Measurements from ENCODE around the gene MACIR.

The MACIR gene

GRCh38 chr5:103291606-103292005 is 33.0 kb downstream of the MACIR start:
- DNase-seq (ENCODE audit: low spot score) = no peak

- DNase-seq (ENCODE audit: low spot score) = no peak
Measured at GRCh38 chr5:103293099-103293498, 34.5 kb downstream of the MACIR start.

GRCh38 chr5:103293719-103294118 is 35.2 kb downstream of the MACIR start:
- no peak for DNase-seq (ENCODE audit: low spot score)

GRCh38 chr5:103294906-103295305 is 36.3 kb downstream of the MACIR start:
- DNase-seq (ENCODE audit: low spot score) = no peak

- no peak for DNase-seq (ENCODE audit: low spot score)
Measured at GRCh38 chr5:103295424-103295823, 36.9 kb downstream of the MACIR start.

- DNase-seq (ENCODE audit: low spot score) = no peak
Measured at GRCh38 chr5:103295871-103296270, 37.3 kb downstream of the MACIR start.

- DNase-seq (ENCODE audit: low spot score) = no peak
Measured at GRCh38 chr5:103298117-103298516, 39.6 kb downstream of the MACIR start.

GRCh38 chr5:103298607-103299188 is 40.1 kb downstream of the MACIR start:
- no peak for DNase-seq (ENCODE audit: low spot score)

- DNase-seq (ENCODE audit: low spot score) = no peak
Measured at GRCh38 chr5:103305809-103306208, 47.2 kb downstream of the MACIR start.

- no peak for DNase-seq (ENCODE audit: low spot score)
Measured at GRCh38 chr5:103307470-103307869, 48.9 kb downstream of the MACIR start.

- DNase-seq (ENCODE audit: low spot score) = no peak
Measured at GRCh38 chr5:103308774-103309173, 50.2 kb downstream of the MACIR start.

- no peak for DNase-seq (ENCODE audit: low spot score)
Measured at GRCh38 chr5:103313056-103313455, 54.5 kb downstream of the MACIR start.

- DNase-seq (ENCODE audit: low spot score) = no peak
Measured at GRCh38 chr5:103315455-103315854, 56.9 kb downstream of the MACIR start.

- DNase-seq (ENCODE audit: low spot score) = no peak
Measured at GRCh38 chr5:103327451-103327850, 68.9 kb downstream of the MACIR start.

GRCh38 chr5:103327893-103328292 is 69.3 kb downstream of the MACIR start:
- no peak for DNase-seq (ENCODE audit: low spot score)

Measured in SW480 (cell line).